ENCODE results near the gene KCNG2.

DNA sequence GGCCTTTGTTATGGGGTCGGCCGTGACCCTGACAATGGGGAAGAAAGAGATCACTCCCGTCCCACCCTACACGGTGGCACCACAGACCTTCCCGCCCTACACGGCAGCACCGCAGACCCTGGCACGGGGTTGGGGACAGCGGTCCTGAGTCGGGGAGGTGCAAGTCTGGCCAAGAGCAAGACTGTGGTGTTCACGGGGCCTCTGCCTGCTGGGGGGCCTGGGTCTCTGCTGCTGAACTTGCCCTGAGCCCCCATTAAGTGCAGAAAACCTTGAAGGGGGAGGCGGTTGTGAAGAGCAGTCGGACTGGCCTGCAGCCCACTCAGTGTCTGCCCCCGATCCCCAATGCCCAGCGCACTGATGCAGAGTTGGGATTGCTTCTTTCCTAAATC lies 77.8 kb downstream of the KCNG2 start:
- TF ChIP-seq, protein P1, sequence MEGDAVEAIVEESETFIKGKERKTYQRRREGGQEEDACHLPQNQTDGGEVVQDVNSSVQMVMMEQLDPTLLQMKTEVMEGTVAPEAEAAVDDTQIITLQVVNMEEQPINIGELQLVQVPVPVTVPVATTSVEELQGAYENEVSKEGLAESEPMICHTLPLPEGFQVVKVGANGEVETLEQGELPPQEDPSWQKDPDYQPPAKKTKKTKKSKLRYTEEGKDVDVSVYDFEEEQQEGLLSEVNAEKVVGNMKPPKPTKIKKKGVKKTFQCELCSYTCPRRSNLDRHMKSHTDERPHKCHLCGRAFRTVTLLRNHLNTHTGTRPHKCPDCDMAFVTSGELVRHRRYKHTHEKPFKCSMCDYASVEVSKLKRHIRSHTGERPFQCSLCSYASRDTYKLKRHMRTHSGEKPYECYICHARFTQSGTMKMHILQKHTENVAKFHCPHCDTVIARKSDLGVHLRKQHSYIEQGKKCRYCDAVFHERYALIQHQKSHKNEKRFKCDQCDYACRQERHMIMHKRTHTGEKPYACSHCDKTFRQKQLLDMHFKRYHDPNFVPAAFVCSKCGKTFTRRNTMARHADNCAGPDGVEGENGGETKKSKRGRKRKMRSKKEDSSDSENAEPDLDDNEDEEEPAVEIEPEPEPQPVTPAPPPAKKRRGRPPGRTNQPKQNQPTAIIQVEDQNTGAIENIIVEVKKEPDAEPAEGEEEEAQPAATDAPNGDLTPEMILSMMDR (conservative IDR thresholded peaks at IDR 0.05) = no peak
- no peak for TF ChIP-seq EZH2 (IDR thresholded peaks at IDR 0.05; ENCODE audit: low read depth)
